ENCODE measurements around the gene FAXDC2. TPM values are rescaled to one million over a fixed set of nuclear protein-coding genes. Genes with fewer than 3 reads are reported as not detected.

FAXDC2 gene
- total and polyA plus RNA-seq, 2 of the 13 experiments (the other 11 are each of a cell fraction or from before 2014, with no cell fraction given): 4.7 to 58.8 TPM

DNA sequence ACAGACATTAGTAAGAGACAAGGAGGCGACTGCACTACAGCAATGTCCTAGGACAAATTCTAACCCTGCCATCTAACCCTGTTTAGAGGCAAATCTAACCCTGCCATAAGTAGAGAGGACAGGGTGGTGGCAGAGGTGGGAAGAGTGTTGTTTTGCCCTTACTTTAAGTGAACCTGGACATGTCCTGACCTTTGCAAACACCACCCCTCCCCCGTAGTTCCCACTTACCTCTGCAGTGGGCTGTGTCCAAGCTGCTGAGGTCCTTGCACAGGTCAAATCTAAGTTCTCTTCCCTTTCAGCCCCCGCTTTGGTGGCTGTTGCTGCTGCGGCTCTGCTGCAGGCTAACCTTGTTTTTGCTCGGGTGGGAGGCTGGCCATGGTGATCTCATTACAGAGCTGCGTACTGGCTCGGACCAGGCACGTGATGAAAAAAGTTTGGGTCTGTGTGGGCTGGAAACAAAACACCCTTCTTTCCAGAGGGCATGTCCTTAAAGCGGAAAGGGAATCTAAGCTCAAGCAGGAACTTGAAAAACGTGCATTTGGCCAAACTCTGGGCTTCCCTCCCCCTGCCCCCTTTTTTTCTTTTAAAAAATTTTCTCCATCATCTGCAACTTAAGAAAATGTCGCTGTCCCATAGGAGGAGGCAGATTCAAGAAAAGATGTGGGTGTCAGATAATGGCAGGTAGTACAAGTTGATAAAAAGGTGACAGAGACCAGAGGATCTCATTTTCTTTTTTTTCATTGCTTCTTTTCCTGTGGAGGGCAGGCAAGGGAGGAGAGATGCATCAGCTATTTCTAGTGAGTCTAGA is at the start of gene FAXDC2 (continued):
- no peak for TF ChIP-seq ZNF768 (CRISPR knock-in tag; IDR thresholded peaks at IDR 0.05)
- TF ChIP-seq ZSCAN25 (CRISPR knock-in tag; IDR thresholded peaks at IDR 0.05): no peak
- TF ChIP-seq ZNF615 (CRISPR knock-in tag; IDR thresholded peaks at IDR 0.05; ENCODE audit: borderline replicate concordance): no peak
- TF ChIP-seq PITX1 (CRISPR knock-in tag; IDR thresholded peaks at IDR 0.05): no peak
- no peak for TF ChIP-seq ZNF569 (CRISPR knock-in tag; IDR thresholded peaks at IDR 0.05; ENCODE audit: borderline replicate concordance)
- TF ChIP-seq ETV5 (CRISPR knock-in tag; IDR thresholded peaks at IDR 0.05; ENCODE audit: borderline replicate concordance): peak; percentile 39; the same call in 1 of the 2 replicates
- 0 out of 2 replicates have a peak, but pooled peaks have one; percentile 62 for TF ChIP-seq ZNF567 (CRISPR knock-in tag; IDR thresholded peaks at IDR 0.05; ENCODE audit: borderline replicate concordance)
- TF ChIP-seq ONECUT2 (CRISPR knock-in tag; IDR thresholded peaks at IDR 0.05): no peak
- TF ChIP-seq, protein P1, sequence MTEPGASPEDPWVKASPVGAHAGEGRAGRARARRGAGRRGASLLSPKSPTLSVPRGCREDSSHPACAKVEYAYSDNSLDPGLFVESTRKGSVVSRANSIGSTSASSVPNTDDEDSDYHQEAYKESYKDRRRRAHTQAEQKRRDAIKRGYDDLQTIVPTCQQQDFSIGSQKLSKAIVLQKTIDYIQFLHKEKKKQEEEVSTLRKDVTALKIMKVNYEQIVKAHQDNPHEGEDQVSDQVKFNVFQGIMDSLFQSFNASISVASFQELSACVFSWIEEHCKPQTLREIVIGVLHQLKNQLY (CRISPR knock-in tag; IDR thresholded peaks at IDR 0.05): no peak
- no peak for TF ChIP-seq ZNF740 (CRISPR knock-in tag; IDR thresholded peaks at IDR 0.05)
- TF ChIP-seq RCOR2 (CRISPR knock-in tag; IDR thresholded peaks at IDR 0.05): no peak
- TF ChIP-seq ZNF335 (CRISPR knock-in tag; IDR thresholded peaks at IDR 0.05): 0 out of 2 replicates have a peak, but pooled peaks have one; percentile 30
- TF ChIP-seq ZNF274 (CRISPR knock-in tag; IDR thresholded peaks at IDR 0.05): 0 out of 2 replicates have a peak, but pooled peaks have one; percentile 22
- TF ChIP-seq YEATS2 (CRISPR knock-in tag; IDR thresholded peaks at IDR 0.05; ENCODE audit: borderline replicate concordance): no peak; the same call in 1 of the 2 replicates
- no peak for TF ChIP-seq ZNF224 (CRISPR knock-in tag; IDR thresholded peaks at IDR 0.05)
- TF ChIP-seq NRL (CRISPR knock-in tag; IDR thresholded peaks at IDR 0.05; ENCODE audit: borderline replicate concordance): no peak
- TF ChIP-seq ZNF562 (CRISPR knock-in tag; IDR thresholded peaks at IDR 0.05; ENCODE audit: borderline replicate concordance): no peak
- peak; percentile 69; the same call in 1 of the 2 replicates for TF ChIP-seq ZNF331 (CRISPR knock-in tag; IDR thresholded peaks at IDR 0.05)
- no peak for TF ChIP-seq ARID2 (CRISPR knock-in tag; IDR thresholded peaks at IDR 0.05; ENCODE audit: borderline replicate concordance)
- peak; percentile 44; the same call in 1 of the 2 replicates for TF ChIP-seq PPARG (CRISPR knock-in tag; conservative IDR thresholded peaks at IDR 0.05)
- no peak for TF ChIP-seq ATF7-NPFF (CRISPR knock-in tag; IDR thresholded peaks at IDR 0.05; ENCODE audit: low read depth)
- TF ChIP-seq TRIM24 (CRISPR knock-in tag; IDR thresholded peaks at IDR 0.05): no peak
- TF ChIP-seq ARID5B (CRISPR knock-in tag; IDR thresholded peaks at IDR 0.05): 0 out of 2 replicates have a peak, but pooled peaks have one; percentile 19
- no peak for TF ChIP-seq ZNF546 (CRISPR knock-in tag; conservative IDR thresholded peaks at IDR 0.05)
- no peak for TF ChIP-seq HOXA9 (CRISPR knock-in tag; IDR thresholded peaks at IDR 0.05; ENCODE audit: borderline replicate concordance)
- no peak for TF ChIP-seq ZNF12 (CRISPR knock-in tag; IDR thresholded peaks at IDR 0.05)
- peak; percentile 34 for TF ChIP-seq ASH2L (IDR thresholded peaks at IDR 0.05; ENCODE audit: insufficient read length, low read depth, low read length)

Data from HepG2 (cell line).